ENCODE data around the gene ART1.

- no peak for TF ChIP-seq CTCF (IDR thresholded peaks at IDR 0.05)
- TF ChIP-seq ZFX (IDR thresholded peaks at IDR 0.05; ENCODE audit: borderline replicate concordance), result no peak
These were observed 22.5 kb downstream of the ART1 start for GRCh38 chr11:3667149-3668035.
